ENCODE data around the gene CLN3.
A peak's percentile ranks its signal among the peaks of the same experiment; 100 is the strongest.

The CLN3 gene

GRCh38 chr16:28524681-28525171, 32.9 kb upstream of the CLN3 start:
- TF ChIP-seq ZFX (IDR thresholded peaks at IDR 0.05) = no peak
- TF ChIP-seq CTCF (conservative IDR thresholded peaks at IDR 0.05) = no peak
- H3K27ac ChIP-seq = peak overlapping the region; percentile 35; the same call in 1 of the 2 replicates

GRCh38 chr16:28522792-28523191, 30.9 kb upstream of the CLN3 start:
- no peak for TF ChIP-seq CTCF (conservative IDR thresholded peaks at IDR 0.05)
- no peak for TF ChIP-seq ZFX (IDR thresholded peaks at IDR 0.05)

GRCh38 chr16:28521436-28521835, 29.6 kb upstream of the CLN3 start:
- no peak overlapping the region for H3K27ac ChIP-seq
- no peak for TF ChIP-seq CTCF (conservative IDR thresholded peaks at IDR 0.05)
- TF ChIP-seq ZFX (IDR thresholded peaks at IDR 0.05) = no peak

More at GRCh38 chr16:28522792-28523191, 30.9 kb upstream of the CLN3 start:
- H3K27ac ChIP-seq = no peak overlapping the region

- H3K27ac ChIP-seq = no peak overlapping the region
- TF ChIP-seq CTCF (conservative IDR thresholded peaks at IDR 0.05) = no peak
- TF ChIP-seq ZFX (IDR thresholded peaks at IDR 0.05) = no peak
These were observed 28.8 kb upstream of the CLN3 start for GRCh38 chr16:28520672-28521071.

- H3K27ac ChIP-seq = no peak overlapping the region
- TF ChIP-seq ZFX (IDR thresholded peaks at IDR 0.05) (no peak), CTCF (conservative IDR thresholded peaks at IDR 0.05) (no peak)
These were observed 22.4 kb upstream of the CLN3 start for GRCh38 chr16:28514246-28514645.

- no peak overlapping the region for H3K27ac ChIP-seq
- no peak for TF ChIP-seq CTCF (conservative IDR thresholded peaks at IDR 0.05)
- TF ChIP-seq ZFX (IDR thresholded peaks at IDR 0.05) = no peak
These were observed 21.8 kb upstream of the CLN3 start for GRCh38 chr16:28513484-28514181.

GRCh38 chr16:28511801-28512789, 20.2 kb upstream of the CLN3 start:
- no peak overlapping the region for H3K27ac ChIP-seq
- TF ChIP-seq ZFX (IDR thresholded peaks at IDR 0.05) = no peak
- no peak for TF ChIP-seq CTCF (conservative IDR thresholded peaks at IDR 0.05)

Data from C4-2B (cell line).